Endothelial cell of umbilical vein (primary cell): ENCODE measurements around the gene SYT2. TPM values are rescaled to one million over a fixed set of nuclear protein-coding genes. Genes with fewer than 3 reads are reported as not detected.

Experiments used
- Bru-seq: library from RNA; stranded (reverse); fragments of 400-500 nt; gene quantifications from one replicate; lab custom pipeline; 2021; lab: Mats Ljungman, UMichigan
- BruChase-seq, 2 experiments: library from RNA; stranded (reverse); fragments of 400-500 nt; gene quantifications; one replicate each; lab custom pipeline; 2021; lab: Mats Ljungman, UMichigan
- BruUV-seq: library from RNA; stranded (reverse); fragments of 400-500 nt; replicated peaks from 2 replicates; lab custom pipeline; 2021; lab: Mats Ljungman, UMichigan
- CTCF ChIA-PET: fragments of 300-600, 350-600 bp; sonication (Branson Sonifier 250); formaldehyde crosslinking; loops from one replicate; lab custom pipeline; 2021; ENCODE audit warnings: antibody characterized with exemption, inconsistent platforms; lab: Charles Lee
- POLR2A ChIA-PET: fragments of 300-600, 350-600 bp; sonication (Branson Sonifier 250); formaldehyde crosslinking; loops from one replicate; lab custom pipeline; 2021; ENCODE audit warnings: antibody characterized with exemption, inconsistent platforms; lab: Charles Lee
- DNase-seq: peaks from one replicate; pipeline ENCODE4 v3.0.0-alpha.2; 2011; ENCODE audit warnings: low read depth, low spot score
- FAIRE-seq: peaks from 2 replicates; lab custom pipeline; 2011; peaks lifted over from hg19 to GRCh38; lab: Jason Lieb, UNC
- H2AFZ ChIP-seq: 2 replicates; pipeline ENCODE4 v1.6.0; 2012; ENCODE audit warnings: low read depth, low read length, control low read depth, inconsistent platforms
- H3K27ac ChIP-seq: 2 replicates; pipeline ENCODE4 v1.5.1; 2011; ENCODE audit warnings: low read depth, mild to moderate bottlenecking, control low read depth, low read length, moderate library complexity; ENCODE audit not compliant: insufficient read depth
- H3K27me3 ChIP-seq, 2 experiments: 2 replicates each; pipeline versions ENCODE4 v1.6.0 to v1.6.1; 2011; ENCODE audit warnings: low read length in 2 of 2, mixed read lengths in 1 of 2; ENCODE audit not compliant: control insufficient read depth in 2 of 2, insufficient read depth in 2 of 2
- H3K36me3 ChIP-seq, 2 experiments: 2 replicates in 1 of 2; 3 replicates in 1 of 2; pipeline ENCODE4 v1.5.1; 2011; ENCODE audit warnings: low read length in 2 of 2, mild to moderate bottlenecking in 1 of 2, moderate library complexity in 1 of 2; ENCODE audit not compliant: control insufficient read depth in 2 of 2, insufficient read depth in 2 of 2; ENCODE audit errors: extremely low read depth in 1 of 2
- H3K4me1 ChIP-seq: 3 replicates; pipeline ENCODE4 v1.5.1; 2011; ENCODE audit warnings: mild to moderate bottlenecking, low read length; ENCODE audit not compliant: control insufficient read depth, insufficient read depth; ENCODE audit errors: extremely low read depth
- H3K4me2 ChIP-seq: 2 replicates; pipeline ENCODE4 v1.6.1; 2011; ENCODE audit warnings: low read length, control low read depth, mixed read lengths; ENCODE audit not compliant: insufficient read depth
- H3K4me3 ChIP-seq, 3 experiments: fragments of 200-600 bp in 1 of 3; sonication (generic), shearing (Covaris generic) in 1 of 3; replicated peaks in 1 of 3; 2 replicates each; pipeline ENCODE4 v1.5.1; 2011 to 2016; ENCODE audit warnings: control low read depth in 3 of 3, low read length in 3 of 3, mild to moderate bottlenecking in 2 of 3, inconsistent platforms in 1 of 3, low read depth in 1 of 3, moderate library complexity in 1 of 3; ENCODE audit not compliant: insufficient read depth in 1 of 3
- H3K79me2 ChIP-seq: 2 replicates; pipeline ENCODE4 v1.6.0; 2012; ENCODE audit warnings: low read length, inconsistent platforms; ENCODE audit not compliant: control insufficient read depth, insufficient read depth
- H3K9ac ChIP-seq: replicated peaks from 2 replicates; pipeline ENCODE3; 2011; ENCODE audit warnings: low read length, control low read depth; ENCODE audit not compliant: insufficient read depth; ENCODE audit errors: extremely low read depth
- H3K9me1 ChIP-seq: replicated peaks from 3 replicates; pipeline ENCODE4 v1.6.0; 2011; ENCODE audit warnings: mild to moderate bottlenecking, low read length; ENCODE audit not compliant: control insufficient read depth, insufficient read depth; ENCODE audit errors: extremely low read depth
- H3K9me3 ChIP-seq: replicated peaks from 2 replicates; pipeline ENCODE4 v1.5.1; 2012; ENCODE audit warnings: low read length, inconsistent platforms; ENCODE audit not compliant: control insufficient read depth, insufficient read depth
- H4K20me1 ChIP-seq: replicated peaks from 2 replicates; pipeline ENCODE3; 2011; ENCODE audit warnings: mild to moderate bottlenecking, low read length; ENCODE audit not compliant: control insufficient read depth, insufficient read depth; ENCODE audit errors: extremely low read depth
- CTCF ChIP-seq, 2 donors: IDR thresholded peaks; 1 replicate in 1 of 2; 2 replicates in 1 of 2; pipeline ENCODE4 v1.5.1; 2011; ENCODE audit warnings: low read length in 2 of 2, mild to moderate bottlenecking in 2 of 2, moderate library complexity in 2 of 2, control low read depth in 1 of 2, inconsistent platforms in 1 of 2, low read depth in 1 of 2; ENCODE audit not compliant: insufficient read depth in 1 of 2; ENCODE audit errors: extremely low read depth in 1 of 2
- EZH2 ChIP-seq: IDR thresholded peaks from 2 replicates; pipeline ENCODE4 v1.6.1; 2012; ENCODE audit warnings: borderline replicate concordance, low read depth, mild to moderate bottlenecking, moderate library complexity, low read length, inconsistent platforms; ENCODE audit not compliant: severe bottlenecking
- FOS ChIP-seq: IDR thresholded peaks from 2 replicates; pipeline ENCODE4 v1.6.1; 2011; ENCODE audit warnings: mild to moderate bottlenecking, low read length, moderate library complexity, borderline replicate concordance; ENCODE audit not compliant: insufficient read depth
- GATA2 ChIP-seq: IDR thresholded peaks from 2 replicates; pipeline ENCODE4 v1.7.0; 2011; ENCODE audit warnings: low read depth, mild to moderate bottlenecking, moderate library complexity, mixed read lengths, low read length; ENCODE audit not compliant: insufficient read length, insufficient read depth
- MAX ChIP-seq: IDR thresholded peaks from 2 replicates; pipeline ENCODE4 v1.6.1; 2011; ENCODE audit not compliant: insufficient read depth, insufficient read length
- MYC ChIP-seq: IDR thresholded peaks from one replicate; pipeline ENCODE4 v1.6.1; 2011; ENCODE audit warnings: mild to moderate bottlenecking, low read depth, low read length
- POLR2A ChIP-seq: IDR thresholded peaks from 2 replicates; pipeline ENCODE4 v1.6.1; 2012; ENCODE audit warnings: low read depth, mild to moderate bottlenecking, control low read depth, low read length
- POLR2AphosphoS5 ChIP-seq: IDR thresholded peaks from 2 replicates; pipeline ENCODE4 v1.6.1; 2012; ENCODE audit warnings: low read depth, mild to moderate bottlenecking, control low read depth, low read length, moderate library complexity; ENCODE audit not compliant: insufficient read depth
- dilution Hi-C: fragments of 300-500 bp; cut with MboI; formaldehyde crosslinking; loops from one replicate; pipeline ENCODE4 v1.15.0; 2019; ENCODE audit warnings: low sequenced_read_pairs; ENCODE audit not compliant: extremely low pct_ligation_motif_present
- intact Hi-C: fragments of 100-400 bp; cut with micrococcal nuclease; formaldehyde crosslinking; loops from one replicate; pipeline ENCODE4 v1.10.0; 2022
- long read RNA-seq: library from polyadenylated mRNA; stranded (forward); transcript quantifications from one replicate; pipeline ENCODE4 v2.0.0, GENCODE V29; 2021
- polyA minus RNA-seq, 3 experiments: library from RNA; depleted of rRNA, polyadenylated mRNA; stranded (reverse); fragments of >200 nt; gene quantifications; 1 replicate in 1 of 3; 2 replicates in 2 of 3; pipeline ENCODE4 v1.2.3, GENCODE V29; 2011
- polyA plus RNA-seq, 4 experiments: library from polyadenylated mRNA; depleted of rRNA in 3 of 4; stranded (reverse) in 3 of 4; unstranded in 1 of 4; fragments of >200 nt; gene quantifications; 2 replicates each; pipeline versions ENCODE4 v1.2.1 to v1.2.3, GENCODE V29; 2011 to 2012; ENCODE audit warnings: missing spikeins in 1 of 4
- total RNA-seq: library from RNA; stranded (reverse); gene quantifications from 2 replicates; pipeline ENCODE4 v1.2.3, GENCODE V29; 2021

The SYT2 gene
- total RNA-seq (not detected in 2 replicates), polyA plus RNA-seq (not detected in 2 replicates), polyA minus RNA-seq (0.02 and 0.05 TPM in 2 replicates), Bru-seq, nascent RNA (not detected), BruChase-seq, experiment 1, labeled RNA remaining after a 6-hour chase (percentile 6 among the genes with signal in this experiment), BruChase-seq, experiment 2, labeled RNA remaining after a 2-hour chase (percentile 1 among the genes with signal in this experiment)
- not detected in 2 replicates for polyA plus RNA-seq (2011; cell fraction: cytosol; rRNA removed)
- polyA plus RNA-seq (2011; cell fraction: nucleus; rRNA removed) = not detected in 2 replicates
- 0.03 TPM in 1 of 2 replicates, not detected in the other for polyA plus RNA-seq (2012)
- polyA minus RNA-seq (2011; cell fraction: cytosol; rRNA and poly(A)+ RNA removed) = not detected
- not detected in 2 replicates for polyA minus RNA-seq (2011; cell fraction: nucleus; rRNA and poly(A)+ RNA removed)
- long read RNA-seq, partial matches to known transcripts = 0 of 1 reads
- long read RNA-seq, other reads (novel, unspliced or antisense) = 1 of 1 reads

GRCh38 chr1:202710070-202711045 is at the start of gene SYT2:
Gene SYT2, minus strand, starts transcription at chr1:202710454. Its CDS starts 104,682 bp downstream, at chr1:202605772.
- BruUV-seq = no TSS peak
- intact Hi-C loops = no loop called here

GRCh38 chr1:202756391-202756790 is 46.1 kb upstream of the SYT2 start:
- no TSS peak for BruUV-seq
- DNase-seq (no peak), FAIRE-seq (no peak)
- dilution Hi-C loops = no loop called here
- Histone ChIP-seq H3K27ac (no peak overlapping the region), H3K9me3 (no peaks in the 10 kb centered on the region), H3K36me3 (peaks cover 27 to 29% of the 10 kb centered on the region in 2 experiments), H3K9ac (no peak overlapping the region), H3K4me1 (no peaks in the 10 kb centered on the region), H3K79me2 (no peaks in the 10 kb centered on the region), H3K9me1 (no peaks in the 10 kb centered on the region), H2AFZ (no peak overlapping the region), H3K4me3 (no peak overlapping the region), H3K4me2 (no peak overlapping the region), H4K20me1 (peaks cover 2% of the 10 kb centered on the region), H3K27me3 (no peaks in the 10 kb centered on the region)
- no peak for TF ChIP-seq EZH2
- TF ChIP-seq CTCF (IDR thresholded peaks at IDR 0.05; ENCODE audit: extremely low read depth in 1 of 2, insufficient read depth in 1 of 2, low read depth in 1 of 2, low read length in 2 of 2) = no peak
- TF ChIP-seq POLR2A = no peak
- no peak for TF ChIP-seq GATA2
- TF ChIP-seq MYC = no peak
- TF ChIP-seq MAX = no peak
- no peak for TF ChIP-seq FOS
- TF ChIP-seq POLR2AphosphoS5 = no peak
- ChIA-PET CTCF (no interaction called here), POLR2A (no interaction called here)
- intact Hi-C loops = loop anchor here (5.0 kb wide), 1 partner anchor 241 kb away; no protein-coding TSS in a partner anchor

More at GRCh38 chr1:202710070-202711045, at the start of gene SYT2:
- FAIRE-seq = no peak
- ChIA-PET POLR2A (no interaction called here), CTCF (interaction anchor here (0.6 to 3.0 kb wide), 6 partner anchors 10 to 369 kb away, joined by 3 to 16 read pairs (median 4); no protein-coding TSS in a partner anchor)
- Histone ChIP-seq H3K79me2 (no peaks in the 10 kb centered on the region), H3K4me2 (peak within 1 kb of the TSS; percentile 34), H3K4me1 (peaks cover 20% of the 10 kb centered on the region), H3K9me1 (no peaks in the 10 kb centered on the region), H3K9me3 (no peaks in the 10 kb centered on the region), H3K9ac (no peak within 1 kb of the TSS), H3K27me3 (peaks cover 41 to 55% of the 10 kb centered on the region in 2 experiments), H3K36me3 (no peaks in the 10 kb centered on the region), H3K27ac (no peak within 1 kb of the TSS), H2AFZ (peak within 1 kb of the TSS; percentile 25), H3K4me3 (peak within 1 kb of the TSS in 1 of 3 experiments; percentile 13), H4K20me1 (no peaks in the 10 kb centered on the region)
- DNase-seq = peak; percentile 21
- TF ChIP-seq EZH2 (peak; percentile 96), FOS (no peak)
- dilution Hi-C loops = no loop called here
